ENCODE measurements around the gene SERTAD3.

- TF ChIP-seq BHLHE40 (IDR thresholded peaks at IDR 0.05; ENCODE audit: borderline replicate concordance) (no peak), PKNOX1 (IDR thresholded peaks at IDR 0.05) (no peak), SP1 (IDR thresholded peaks at IDR 0.05) (no peak)
Measured at GRCh38 chr19:40396886-40397567, 47.1 kb downstream of the SERTAD3 start.
